Activated CD8-positive, alpha-beta memory T cell treated with anti-CD3 and anti-CD28 coated beads, Interleukin-2, amount 50 U/mL, for 48 hours (primary cell): ENCODE measurements around the gene SMIM22.

Experiments used
- DNase-seq: peaks from one replicate; pipeline ENCODE4 v3.0.0-alpha.2; 2020

Gene SMIM22

DNA sequence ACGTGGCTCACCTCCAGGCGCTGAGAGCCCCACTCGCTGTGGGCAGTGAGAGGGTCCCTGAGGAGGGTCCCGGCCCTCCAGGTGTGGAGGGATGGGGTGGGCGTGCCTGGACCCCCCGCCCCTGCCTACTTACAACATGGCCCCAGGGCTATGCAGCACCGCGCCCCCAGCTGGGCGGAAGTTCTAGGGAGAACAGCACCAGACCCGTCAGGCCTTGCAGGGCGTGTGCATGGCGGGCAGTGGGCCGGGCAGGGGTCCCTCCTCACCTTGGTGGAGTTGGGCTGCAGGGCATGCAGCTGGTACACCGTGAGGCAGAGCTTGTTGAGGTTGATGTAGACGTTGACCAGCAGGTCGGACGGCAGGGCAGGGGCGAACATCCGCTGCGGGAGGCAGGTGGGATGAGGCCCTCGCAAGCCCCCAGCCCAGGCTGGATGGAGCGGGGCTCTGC is 2.7 kb downstream of the SMIM22 start:
- no peak for DNase-seq

DNA sequence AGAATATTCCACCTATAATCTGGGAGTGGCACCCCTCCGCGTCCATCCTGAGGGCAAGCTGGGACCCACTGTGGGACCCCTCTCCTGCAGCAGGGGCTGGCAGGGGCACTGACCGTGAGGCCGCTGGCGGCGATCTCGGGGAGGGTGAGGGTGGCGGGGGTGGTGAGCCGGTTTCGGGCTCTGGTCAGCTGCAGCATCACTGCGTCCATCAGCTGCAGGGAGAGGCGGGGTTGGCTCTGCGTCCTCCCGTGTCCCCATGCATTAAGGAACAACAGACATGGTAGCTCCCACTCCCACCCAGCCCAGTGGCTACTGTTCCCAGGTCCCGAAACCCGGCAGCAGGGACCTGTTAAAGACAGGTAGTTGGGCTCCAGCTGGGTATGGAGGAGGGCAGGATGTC is 3.3 kb downstream of the SMIM22 start:
- DNase-seq, result no peak

DNA sequence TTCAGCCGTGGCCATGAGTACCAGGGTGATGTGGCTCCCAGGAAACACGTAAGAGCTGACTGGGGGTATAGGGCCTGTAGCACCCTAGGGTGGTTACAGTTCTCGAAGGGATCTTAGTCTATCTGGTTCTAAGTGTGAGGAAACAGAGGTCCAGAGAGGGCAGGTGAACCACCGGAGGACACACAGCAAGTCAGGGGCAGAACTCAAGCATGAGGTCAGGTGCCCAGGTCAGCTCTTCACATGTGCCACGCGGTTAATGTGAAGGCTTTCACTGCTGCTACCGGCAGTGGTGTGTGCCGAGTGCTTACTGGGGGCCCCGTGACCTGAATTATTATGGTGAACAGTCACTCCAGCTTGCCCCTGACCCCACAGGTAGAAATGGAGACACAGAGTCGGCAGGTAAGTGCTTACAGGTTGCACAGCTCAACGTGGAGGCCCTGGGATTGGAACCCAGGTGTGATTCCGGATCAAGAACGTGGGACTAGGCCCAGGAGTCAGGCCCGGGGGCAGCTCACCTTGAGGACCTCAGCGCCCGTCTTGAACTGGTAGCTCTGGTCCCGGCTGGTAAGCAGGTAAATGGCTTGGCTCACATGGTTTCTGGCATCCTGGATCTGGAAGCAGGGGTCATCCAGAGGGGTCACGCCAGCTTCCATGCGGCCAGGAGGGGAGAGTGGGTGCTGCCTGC is 4.1 kb downstream of the SMIM22 start:
- DNase-seq, result no peak

DNA sequence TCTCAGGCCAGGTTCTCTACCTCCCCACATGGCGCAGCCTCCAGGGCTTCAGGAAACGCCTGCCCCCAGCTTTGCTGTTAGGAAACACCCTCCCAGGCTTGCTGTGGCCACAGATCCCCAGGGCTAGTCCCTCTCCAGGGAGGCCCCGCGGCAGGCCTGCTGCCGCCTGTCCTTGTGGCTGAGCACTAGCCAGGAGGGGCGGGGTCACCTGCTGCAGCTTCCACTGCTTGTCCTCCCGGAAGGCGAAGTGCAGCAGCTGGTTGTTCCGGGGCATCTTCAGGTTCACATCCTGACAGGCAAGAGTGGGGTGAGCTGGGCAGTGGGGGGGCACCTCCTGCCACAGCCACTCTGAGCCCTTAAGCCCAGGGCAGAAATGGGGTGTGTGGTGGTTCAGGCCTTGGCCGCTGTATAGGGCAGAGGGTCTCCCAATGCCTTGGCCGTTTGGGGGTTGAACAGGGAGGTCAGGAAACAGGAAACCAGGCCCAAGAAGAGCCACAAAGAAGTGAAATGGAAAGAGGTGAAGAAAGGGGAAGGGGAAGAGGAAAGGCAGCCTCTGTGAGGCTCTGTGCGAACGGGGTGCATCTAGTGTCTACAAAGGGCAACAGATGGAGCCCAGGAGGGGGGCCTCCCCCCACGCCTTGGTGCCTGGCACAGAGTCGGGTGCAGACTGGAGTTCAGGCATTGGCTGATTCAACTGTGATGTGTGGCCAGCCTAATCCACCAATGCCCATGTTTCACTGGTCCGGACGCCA is 5.3 kb downstream of the SMIM22 start:
- no peak for DNase-seq

DNA sequence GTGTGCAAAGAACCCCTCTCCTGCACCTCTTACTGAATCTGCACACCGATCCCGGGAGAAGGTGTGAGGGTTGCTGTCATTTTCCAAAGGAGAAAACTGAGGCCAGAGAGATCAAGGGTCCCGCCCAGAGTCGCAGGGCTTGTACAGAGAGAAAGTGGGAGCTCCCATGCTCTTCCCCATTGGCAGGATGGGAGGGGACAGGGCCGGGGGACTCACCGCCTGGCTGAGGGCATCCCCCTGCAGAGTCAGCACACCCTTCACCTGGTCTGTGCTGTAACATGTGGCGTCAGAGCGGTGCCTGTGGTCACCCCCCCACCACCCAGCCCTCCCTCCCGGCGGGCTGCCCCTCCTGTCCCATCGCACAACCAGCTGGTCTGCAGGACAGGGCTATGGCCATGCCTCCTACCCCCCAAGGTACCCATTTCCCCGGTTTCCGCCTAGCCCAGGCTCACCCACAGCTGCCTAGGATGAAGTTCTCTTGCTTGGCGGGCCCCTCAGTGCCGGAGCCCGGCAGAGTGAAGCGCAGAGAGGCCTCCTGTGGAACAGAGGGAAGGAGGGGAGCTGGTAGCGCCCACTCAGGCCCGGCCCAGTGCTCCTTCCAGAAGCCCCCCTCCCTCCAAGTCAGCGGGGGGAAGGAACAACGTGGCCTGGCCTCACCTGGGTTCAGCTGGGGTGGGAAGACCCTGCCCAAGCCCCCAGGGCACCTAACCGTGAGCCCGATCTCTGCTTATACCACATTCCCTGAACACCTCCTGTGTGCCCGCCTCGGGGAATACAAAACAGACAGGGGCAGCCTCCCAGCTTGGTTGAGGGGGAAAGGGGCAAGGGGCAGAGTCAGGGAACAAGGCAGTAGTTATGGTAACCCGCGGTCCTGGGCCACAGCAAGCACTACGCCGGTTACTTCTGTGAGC is 6.1 kb downstream of the SMIM22 start:
- DNase-seq, result peak; percentile 59

DNA sequence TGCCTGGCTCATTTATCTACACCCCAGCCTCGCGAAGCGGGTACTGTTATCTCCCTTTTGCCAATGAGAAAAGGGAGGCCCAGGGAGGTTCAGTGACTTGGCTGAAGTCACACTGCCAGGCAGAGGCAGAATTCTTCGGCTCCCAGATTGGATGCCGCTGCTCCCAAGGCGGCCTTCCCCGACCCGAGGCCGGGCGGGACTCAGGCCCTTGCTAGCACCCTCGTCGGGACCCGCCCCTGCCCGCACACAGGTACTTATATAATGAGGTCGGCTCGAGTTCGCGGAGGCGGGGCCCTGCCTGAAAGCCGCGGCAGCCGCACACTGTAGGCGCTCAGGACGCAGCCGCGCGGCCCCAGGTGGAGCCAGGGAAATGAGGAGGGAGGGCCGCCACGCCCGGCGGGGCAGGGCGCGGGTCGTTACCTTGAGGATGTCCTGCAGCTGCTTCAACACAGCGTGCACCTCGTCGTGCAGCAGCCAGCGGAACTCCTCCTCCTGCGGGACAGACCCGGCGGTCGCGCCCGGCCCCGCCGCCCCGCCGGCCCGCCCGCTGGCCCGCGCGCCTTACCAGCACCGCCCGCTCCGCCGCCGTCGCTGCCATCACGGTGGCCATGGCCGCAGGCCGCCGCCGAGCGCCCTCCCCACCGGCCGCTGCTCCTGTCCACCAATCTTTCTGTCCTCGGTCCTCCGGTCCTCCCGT is 6.9 kb downstream of the SMIM22 start, which contains the start of gene ROGDI:
TSS of gene ROGDI (minus strand) at position 672 of the 697 bp plus-strand sequence. CDS start at position 610, 62 bp downstream.
- peak; percentile 83 for DNase-seq

DNA sequence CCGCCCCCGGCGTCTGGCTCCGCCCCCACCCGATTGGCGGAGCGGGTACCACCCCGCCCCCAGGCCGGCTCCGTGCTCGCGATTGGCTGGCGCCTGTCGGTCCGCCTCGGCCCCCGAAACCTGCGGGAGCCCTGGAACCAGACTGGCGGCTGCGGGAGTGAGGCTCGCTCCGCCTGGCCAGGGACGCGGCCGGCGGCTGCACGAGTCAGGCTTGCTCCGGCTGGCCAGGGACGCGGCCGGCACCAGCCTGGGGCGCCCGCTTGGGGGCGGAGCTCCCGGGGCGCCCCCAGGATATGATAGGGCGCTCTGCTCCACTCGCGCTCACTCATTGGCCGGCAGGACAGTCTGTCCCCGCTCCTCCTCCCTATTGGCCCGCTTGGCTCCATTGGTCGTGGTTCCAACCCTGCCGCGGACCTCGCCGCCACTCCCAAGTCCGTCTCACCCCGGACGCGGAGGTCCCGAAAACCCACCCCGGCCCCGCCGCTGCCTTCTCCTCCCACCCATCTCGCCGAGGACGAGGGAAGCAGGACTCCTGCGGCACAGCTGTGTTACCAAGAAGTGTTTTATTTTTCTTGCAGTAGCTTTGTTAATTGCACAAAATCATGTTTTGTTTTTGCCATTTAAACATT is 7.6 kb downstream of the SMIM22 start:
- peak; percentile 93 for DNase-seq

DNA sequence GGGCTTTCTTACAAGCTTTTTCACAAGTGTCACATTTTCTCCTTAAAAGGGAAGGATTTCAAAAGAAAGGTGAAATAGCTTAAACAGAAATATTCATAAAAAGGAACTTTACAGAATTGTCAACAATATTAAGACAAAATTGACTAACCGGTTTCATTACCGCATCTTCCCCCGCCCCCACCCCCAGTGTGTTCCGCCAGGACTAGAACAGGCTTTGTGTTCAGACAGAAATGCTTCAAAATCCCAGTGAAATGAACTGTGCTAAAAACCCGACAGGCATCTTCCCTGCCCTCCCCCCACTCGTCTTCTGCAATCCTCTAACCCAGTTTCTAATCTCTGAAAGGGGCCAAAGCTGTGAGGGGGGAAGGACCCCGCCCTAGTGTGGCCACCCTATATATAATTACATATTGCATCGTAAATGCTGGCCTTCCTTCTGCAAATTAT is 8.3 kb downstream of the SMIM22 start:
- no peak for DNase-seq

DNA sequence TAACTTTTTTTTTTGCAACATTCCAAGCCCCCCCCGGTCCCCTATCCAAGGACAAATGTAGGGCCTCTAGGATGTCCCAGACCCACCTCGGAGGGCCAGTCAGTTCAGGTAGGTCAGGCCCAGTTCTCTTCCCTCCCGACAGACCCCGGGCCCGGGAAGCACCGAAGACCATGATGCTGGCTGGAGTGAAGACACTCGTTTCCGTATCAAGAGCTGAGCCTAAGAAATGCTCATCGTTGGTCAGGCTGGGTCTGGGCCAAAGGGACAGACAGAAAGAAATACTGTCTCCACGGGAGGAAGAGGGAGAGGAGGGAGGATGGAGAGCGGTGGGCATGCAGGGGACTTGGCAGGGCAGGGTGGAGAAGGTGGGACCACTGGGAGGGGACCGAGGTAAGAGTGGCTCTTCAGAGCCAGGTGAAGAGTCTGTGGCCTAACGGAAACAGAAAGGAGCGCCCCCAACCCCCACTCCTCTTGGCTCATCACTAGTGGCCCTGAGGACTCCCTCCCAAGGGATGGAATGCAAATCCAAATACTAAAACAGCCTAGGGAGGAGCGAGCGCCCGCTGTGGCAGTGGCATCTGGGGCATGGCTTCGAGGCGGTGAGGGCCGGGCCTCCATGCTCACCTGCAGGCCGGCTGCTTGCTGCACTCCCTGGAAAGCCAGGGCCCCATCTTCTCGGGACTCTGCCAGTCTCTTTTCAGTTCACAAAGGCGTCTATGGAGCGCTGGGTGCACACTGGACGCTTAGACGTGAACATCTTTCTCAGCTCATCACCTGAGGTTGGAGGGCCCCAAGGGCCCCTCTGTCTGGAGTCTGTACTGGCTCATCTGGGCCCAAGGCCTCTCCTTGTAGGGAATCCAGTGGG is 9.0 kb downstream of the SMIM22 start:
- DNase-seq, result no peak

DNA sequence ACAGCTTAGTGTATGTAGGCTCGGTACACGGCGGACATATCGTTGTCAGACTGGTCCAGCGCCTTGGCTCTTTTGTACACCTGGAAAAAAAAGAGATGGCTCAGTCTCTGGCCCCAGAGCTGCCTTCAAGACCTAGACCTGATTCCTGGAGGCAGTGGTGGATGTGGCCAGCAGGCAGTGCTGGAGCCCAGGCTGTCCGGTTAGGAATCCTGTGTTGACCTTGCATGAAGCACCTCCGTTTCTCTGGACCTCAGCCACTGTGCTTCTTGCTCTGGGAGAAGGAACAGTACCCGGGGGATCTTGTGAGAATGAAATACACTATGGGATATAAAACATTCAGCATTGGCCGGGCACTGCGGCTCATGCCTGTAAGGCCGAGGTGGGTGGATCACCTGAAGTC is 10.1 kb downstream of the SMIM22 start:
- no peak for DNase-seq

DNA sequence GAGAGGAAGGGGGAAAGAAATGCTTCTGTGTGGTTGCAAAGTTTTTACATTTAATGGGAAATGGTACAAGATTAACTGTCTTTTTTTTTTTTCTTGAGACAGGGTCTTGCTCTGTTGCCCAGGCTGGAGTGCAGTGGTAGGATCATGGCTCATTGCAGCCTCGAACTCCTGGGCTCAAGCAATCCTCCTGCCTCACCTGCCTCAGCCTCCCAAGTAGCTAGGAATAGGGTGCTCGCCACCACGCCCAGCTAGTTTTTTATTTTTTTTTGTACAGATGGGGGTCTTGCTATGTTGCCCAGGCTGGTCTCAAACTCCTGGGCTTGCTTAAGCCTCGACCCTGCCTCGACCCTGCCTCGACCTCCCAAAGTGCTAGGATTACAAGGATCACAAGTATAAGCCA is 11.1 kb downstream of the SMIM22 start:
- no peak for DNase-seq

DNA sequence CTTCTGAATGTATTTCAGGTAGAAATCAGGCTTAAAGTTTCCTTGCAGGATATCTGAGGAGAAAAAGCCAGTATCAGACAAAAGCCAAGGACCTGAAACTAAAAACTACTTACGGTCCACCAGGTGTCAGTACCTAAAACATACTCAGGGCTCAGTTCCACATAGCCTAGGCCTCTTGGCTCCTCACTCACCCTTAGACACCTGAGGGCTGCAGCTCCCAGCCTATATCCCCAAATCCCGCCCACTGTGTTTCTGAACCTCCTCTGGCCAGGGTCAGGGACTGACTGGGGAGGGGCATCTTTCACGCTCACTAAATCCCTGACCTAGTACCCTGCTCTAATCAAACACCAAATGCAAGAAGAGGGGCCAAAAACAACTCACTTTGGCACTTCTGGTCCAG is 16.1 kb downstream of the SMIM22 start:
- no peak for DNase-seq

DNA sequence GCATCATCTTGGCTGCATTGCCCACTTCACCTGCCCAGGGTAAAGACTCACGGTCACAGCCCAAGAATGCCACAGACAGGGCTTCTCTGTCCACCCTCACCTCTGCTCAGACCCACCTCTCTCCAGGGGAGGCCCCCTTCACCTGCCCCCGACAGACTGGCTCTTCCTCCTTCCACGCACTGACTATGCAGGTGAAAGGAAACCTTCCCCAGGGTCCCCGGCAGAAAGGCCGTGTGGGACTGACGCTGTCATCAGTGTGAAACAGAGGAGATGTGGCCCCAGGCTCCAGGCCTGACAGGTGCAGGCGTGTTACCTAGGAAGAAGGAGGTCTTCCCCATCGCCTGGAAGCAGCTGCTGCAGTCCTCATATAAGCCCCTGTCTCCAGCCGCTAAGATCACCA is 16.6 kb downstream of the SMIM22 start:
- DNase-seq, result no peak

DNA sequence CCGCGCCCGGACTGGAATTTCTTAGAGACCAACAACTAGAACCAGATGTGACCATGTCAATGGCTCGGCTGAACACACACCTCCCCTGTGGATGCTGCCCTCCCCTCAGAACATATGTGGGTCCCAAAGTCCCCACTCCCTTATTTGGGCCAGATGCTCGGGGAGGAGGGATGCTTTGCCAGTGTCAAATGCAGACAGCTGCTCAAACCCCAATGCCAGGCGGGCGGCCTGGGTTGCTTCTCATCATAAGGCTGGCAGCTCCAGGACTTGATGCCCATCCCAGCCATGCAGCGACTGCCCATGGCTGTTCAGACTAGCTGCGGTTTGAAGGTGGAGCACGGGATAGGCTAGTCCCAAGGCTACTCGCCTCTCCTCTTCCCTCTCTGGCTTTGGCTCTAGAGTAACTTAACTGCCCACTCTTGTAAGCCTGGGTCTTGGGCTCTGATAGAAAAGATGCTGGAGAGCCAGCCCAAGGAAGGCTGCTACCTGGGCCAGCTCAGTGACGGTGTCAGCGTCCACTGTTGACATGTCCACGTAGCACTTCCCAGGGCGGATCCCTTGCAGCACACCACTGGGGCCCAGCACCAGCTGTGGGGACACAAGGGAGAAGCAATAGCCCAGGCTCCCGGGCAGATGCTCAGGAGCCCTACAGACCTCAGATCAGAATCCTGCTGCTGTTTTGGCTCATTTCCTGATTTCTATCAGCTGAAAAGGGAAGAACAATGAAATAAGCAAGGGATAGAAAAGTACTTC is 18.3 kb downstream of the SMIM22 start:
- DNase-seq, result no peak

DNA sequence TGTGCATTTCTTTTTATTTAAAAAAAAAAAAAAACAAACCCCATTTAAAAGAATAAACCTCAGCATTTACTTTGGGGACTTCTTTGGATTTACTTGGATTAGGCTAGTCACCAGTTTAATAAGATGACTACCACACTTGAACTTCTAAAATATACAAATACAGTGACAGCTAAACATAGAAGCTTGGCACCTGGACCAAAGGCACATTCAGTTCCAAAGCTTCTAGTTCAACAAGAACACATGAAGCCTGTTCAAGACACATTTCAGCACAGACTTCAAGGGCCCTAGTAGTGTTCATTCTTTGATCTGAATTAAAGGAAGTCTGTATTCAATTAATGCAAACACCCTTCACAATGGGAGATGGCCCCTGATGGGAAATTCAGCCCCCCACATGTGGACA is 18.9 kb downstream of the SMIM22 start:
- DNase-seq, result no peak

DNA sequence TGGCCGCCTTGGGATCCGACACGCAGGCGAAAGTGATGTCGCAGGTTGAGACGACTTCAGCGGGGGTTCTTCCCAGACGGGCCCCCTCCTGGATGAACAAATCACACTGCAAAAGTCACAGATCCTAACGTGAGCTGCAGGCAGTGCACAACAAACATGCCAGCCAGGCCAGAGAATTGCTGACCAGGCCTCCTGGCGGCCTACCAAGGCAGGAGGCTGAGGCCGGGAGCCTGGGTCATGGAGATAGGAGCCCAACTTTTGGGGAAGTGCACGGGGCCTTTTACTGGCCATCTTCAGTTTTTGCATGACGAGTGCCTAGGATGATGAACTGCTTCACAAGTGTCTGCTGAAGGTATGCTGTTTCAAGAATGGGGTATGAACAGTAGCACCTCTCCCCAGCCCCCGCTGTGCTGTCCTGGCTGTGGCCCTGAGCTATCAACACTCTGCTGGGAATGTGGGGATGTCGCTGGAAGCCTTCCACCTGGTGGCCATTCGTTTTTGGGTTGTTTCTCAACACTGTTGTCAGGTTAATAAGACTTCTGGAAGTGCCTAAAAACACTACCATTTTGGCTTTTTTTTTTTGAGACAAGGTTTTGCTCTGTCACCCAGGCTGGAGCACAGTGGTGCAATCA is 19.5 kb downstream of the SMIM22 start:
- DNase-seq, result no peak

DNA sequence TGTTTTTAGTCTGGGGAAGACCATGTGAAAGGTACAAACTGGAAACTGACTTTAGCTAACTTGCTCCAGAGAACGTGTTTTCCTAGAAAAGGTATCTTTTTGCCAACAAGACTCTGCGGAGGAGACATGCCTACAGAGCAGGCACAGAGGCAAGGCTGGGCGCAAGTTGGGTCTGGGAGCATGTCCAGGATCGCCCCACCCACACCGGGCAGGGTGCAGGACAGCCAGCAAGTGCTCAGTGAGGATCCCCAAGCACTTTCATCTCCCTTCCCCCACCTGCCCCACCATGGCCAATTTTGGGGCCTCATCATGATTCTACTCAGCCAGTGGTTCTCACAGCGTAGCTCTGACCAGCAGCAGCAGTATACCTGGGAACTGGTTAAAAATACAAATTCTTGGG is 25.5 kb downstream of the SMIM22 start:
- DNase-seq, result no peak

DNA sequence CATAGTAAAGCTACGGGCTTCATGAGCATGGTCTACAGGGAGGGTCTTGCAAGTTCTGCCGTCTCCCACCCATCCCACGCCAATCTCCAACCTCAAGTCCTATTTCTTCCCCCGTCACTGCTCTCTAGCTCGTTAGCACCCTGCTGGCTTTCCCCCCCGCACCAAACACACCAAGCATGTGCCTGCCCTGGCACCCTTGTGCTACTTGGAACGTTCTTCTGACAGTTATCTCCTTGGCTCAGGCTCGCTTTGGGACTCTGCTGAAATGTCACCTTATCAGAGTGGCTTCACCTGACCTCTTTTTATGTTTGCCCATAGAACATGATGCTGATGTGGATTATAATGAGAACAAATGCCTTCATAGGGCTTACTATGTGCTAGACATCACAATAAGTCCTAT is 30.0 kb downstream of the SMIM22 start:
- DNase-seq, result no peak

DNA sequence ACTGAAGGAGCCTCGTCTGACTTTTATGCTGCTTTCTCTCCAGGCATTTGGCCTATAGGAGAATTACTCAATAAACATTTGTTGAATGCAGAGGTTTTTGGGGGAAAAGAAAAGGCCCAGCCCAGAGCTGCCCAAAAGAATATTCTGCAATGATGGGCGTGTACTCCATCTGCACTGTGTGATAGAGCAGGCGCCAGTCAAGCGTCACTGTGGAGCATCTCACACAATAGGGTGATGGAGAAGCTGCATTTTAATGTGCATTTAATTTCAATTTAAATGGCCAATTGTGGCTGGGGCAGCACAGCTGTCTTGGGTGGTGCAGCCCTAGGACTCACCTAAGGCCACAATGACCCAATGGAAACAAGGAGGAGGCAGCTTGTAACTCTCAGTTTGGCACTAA is 31.4 kb downstream of the SMIM22 start:
- no peak for DNase-seq

DNA sequence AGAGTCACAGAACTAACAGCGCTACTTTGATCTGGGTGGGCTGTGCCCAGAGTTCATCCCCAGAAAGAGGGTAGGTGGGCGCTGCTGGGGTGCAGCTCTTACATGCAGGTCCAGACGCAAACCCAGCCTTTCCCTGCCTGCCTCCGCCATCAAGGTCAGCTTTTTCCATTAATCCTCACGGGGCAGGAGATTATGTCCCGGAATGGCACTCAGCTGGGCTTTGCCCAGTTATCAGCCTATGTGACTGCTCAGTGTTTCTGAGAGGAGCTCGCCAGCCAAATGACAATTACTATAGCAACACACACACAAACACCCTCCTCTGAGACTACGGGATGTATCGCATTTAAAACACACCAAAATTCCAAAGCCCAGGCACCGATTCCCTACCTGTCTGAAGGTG is 31.8 kb downstream of the SMIM22 start:
- no peak for DNase-seq
